Cardiac muscle cell (in vitro differentiated cells and primary cell): Measurements from ENCODE around the gene OR4N5. TPM values are rescaled to one million over a fixed set of nuclear protein-coding genes. Genes with fewer than 3 reads are reported as not detected.

Experiments
- DNase-seq, 2 donors: peaks; one replicate each; pipeline versions ENCODE4 v3.0.0 to v3.0.0-alpha.2; 2010 to 2017; ENCODE audit warnings: low read depth in 1 of 2, low spot score in 1 of 2
- H3K27ac ChIP-seq: fragments of 200-600 bp; sonication (generic); 2 replicates; pipeline ENCODE4 v1.5.1; 2016
- H3K27me3 ChIP-seq: fragments of 200-600 bp; sonication (generic); 2 replicates; pipeline ENCODE4 v1.6.0; 2016; ENCODE audit warnings: control low read depth
- H3K36me3 ChIP-seq: fragments of 200-600 bp; sonication (generic); 2 replicates; pipeline ENCODE4 v1.5.1; 2016; ENCODE audit warnings: control low read depth
- H3K4me1 ChIP-seq: fragments of 200-600 bp; sonication (generic); 2 replicates; pipeline ENCODE4 v1.8.1; 2017; ENCODE audit warnings: low read depth, mild to moderate bottlenecking, mixed run types
- H3K4me3 ChIP-seq: fragments of 200-600 bp; sonication (generic); 2 replicates; pipeline ENCODE4 v1.5.1; 2016; ENCODE audit warnings: mild to moderate bottlenecking
- H3K9me3 ChIP-seq: fragments of 200-600 bp; sonication (generic); 2 replicates; pipeline ENCODE4 v1.5.1; 2017; ENCODE audit warnings: low read depth, mild to moderate bottlenecking, control low read depth
- CTCF ChIP-seq: IDR thresholded peaks from 2 replicates; pipeline ENCODE4 v1.5.1; 2012; ENCODE audit warnings: low read depth, mild to moderate bottlenecking, low read length
- polyA plus RNA-seq: library from polyadenylated mRNA; unstranded; fragments of >200 nt; fragmentation: Nextera tagmentation; extraction: Ambion mirVana; gene quantifications from 2 replicates; pipeline ENCODE4 v1.2.1, GENCODE V29; 2016
- total RNA-seq: library from RNA; depleted of rRNA; stranded (reverse); fragments of >200 nt; gene quantifications from 2 replicates; pipeline ENCODE4 v1.2.3, GENCODE V29; 2016

Gene OR4N5
- total and polyA plus RNA-seq, 2 experiments from 2014 or later, result not detected

GRCh38 chr14:20190596-20190995 lies 52.0 kb downstream of the OR4N5 start, which contains the start of gene OR11G2:
TSS of gene OR11G2 (plus strand) at chr14:20190896. CDS start at chr14:20197438, 6,542 bp downstream.
- TF ChIP-seq CTCF, result no peak
- DNase-seq, result no peak
- Histone ChIP-seq H3K4me3 (no peak within 1 kb of the TSS), H3K27ac (no peak within 1 kb of the TSS), H3K36me3 (no peaks in the 10 kb centered on the region), H3K4me1 (no peaks in the 10 kb centered on the region), H3K27me3 (no peaks in the 10 kb centered on the region), H3K9me3 (peaks cover 2% of the 10 kb centered on the region)

- Histone ChIP-seq H3K4me1 (no peaks in the 10 kb centered on the region), H3K27ac (no peak overlapping the region), H3K9me3 (no peaks in the 10 kb centered on the region), H3K27me3 (no peaks in the 10 kb centered on the region), H3K36me3 (no peaks in the 10 kb centered on the region), H3K4me3 (no peak overlapping the region)
- TF ChIP-seq CTCF, result no peak
- DNase-seq, result no peak
These were observed 52.8 kb downstream of the OR4N5 start for GRCh38 chr14:20191396-20191795.

- H3K4me1 ChIP-seq, result no peaks in the 10 kb centered on the region
- H3K27ac ChIP-seq, result no peak overlapping the region
- no peak for TF ChIP-seq CTCF
- H3K4me3 ChIP-seq, result no peak overlapping the region
- H3K9me3 ChIP-seq, result no peaks in the 10 kb centered on the region
- no peak for DNase-seq
- no peaks in the 10 kb centered on the region for H3K27me3 ChIP-seq
- H3K36me3 ChIP-seq, result no peaks in the 10 kb centered on the region
These were observed 55.5 kb downstream of the OR4N5 start for GRCh38 chr14:20194101-20194500.

Other genes starting within 250 kb of the OR4N5 start
- not detected in 2 replicates for gene OR4K5, start 218.2 kb upstream of the OR4N5 start, total RNA-seq
- gene OR4K5, start 218.2 kb upstream of the OR4N5 start, polyA plus RNA-seq, result not detected in 2 replicates
- gene OR4K1, start 207.9 kb upstream of the OR4N5 start, total RNA-seq, result not detected in 2 replicates
- gene OR4K1, start 207.9 kb upstream of the OR4N5 start, polyA plus RNA-seq, result not detected in 2 replicates
- gene OR4K15, start 163.2 kb upstream of the OR4N5 start, total RNA-seq, result not detected in 2 replicates
- not detected in 2 replicates for gene OR4K15, start 163.2 kb upstream of the OR4N5 start, polyA plus RNA-seq
- not detected in 2 replicates for gene OR4Q2, start 136.7 kb upstream of the OR4N5 start, total RNA-seq
- gene OR4Q2, start 136.7 kb upstream of the OR4N5 start, polyA plus RNA-seq, result not detected in 2 replicates
- not detected in 2 replicates for gene OR4K14, start 119.5 kb upstream of the OR4N5 start, total RNA-seq
- not detected in 2 replicates for gene OR4K14, start 119.5 kb upstream of the OR4N5 start, polyA plus RNA-seq
- gene OR4K13, start 102.8 kb upstream of the OR4N5 start, total RNA-seq, result not detected in 2 replicates
- gene OR4K13, start 102.8 kb upstream of the OR4N5 start, polyA plus RNA-seq, result not detected in 2 replicates
- gene OR4L1, start 78.8 kb upstream of the OR4N5 start, total RNA-seq, result not detected in 2 replicates
- gene OR4L1, start 78.8 kb upstream of the OR4N5 start, polyA plus RNA-seq, result not detected in 2 replicates
- gene OR4K17, start 28.1 kb upstream of the OR4N5 start, total RNA-seq, result not detected in 2 replicates
- gene OR4K17, start 28.1 kb upstream of the OR4N5 start, polyA plus RNA-seq, result not detected in 2 replicates
- gene OR11G2, start 52.1 kb downstream of the OR4N5 start, total RNA-seq, result not detected in 2 replicates
- gene OR11G2, start 52.1 kb downstream of the OR4N5 start, polyA plus RNA-seq, result not detected in 2 replicates
- not detected in 2 replicates for gene OR11H6, start 84.9 kb downstream of the OR4N5 start, total RNA-seq
- gene OR11H6, start 84.9 kb downstream of the OR4N5 start, polyA plus RNA-seq, result not detected in 2 replicates
- gene OR11H7, start 90.2 kb downstream of the OR4N5 start, total RNA-seq, result not detected in 2 replicates
- not detected in 2 replicates for gene OR11H7, start 90.2 kb downstream of the OR4N5 start, polyA plus RNA-seq
- not detected in 2 replicates for gene OR11H4, start 100.5 kb downstream of the OR4N5 start, total RNA-seq
- gene OR11H4, start 100.5 kb downstream of the OR4N5 start, polyA plus RNA-seq, result not detected in 2 replicates
- 10.6 and 13.9 TPM in 2 replicates for gene TTC5, start 167.1 kb downstream of the OR4N5 start, total RNA-seq
- 19.4 and 25.9 TPM in 2 replicates for gene TTC5, start 167.1 kb downstream of the OR4N5 start, polyA plus RNA-seq
- 152 and 161 TPM in 2 replicates for gene CCNB1IP1, start 194.5 kb downstream of the OR4N5 start, total RNA-seq
- 63.7 and 76.9 TPM in 2 replicates for gene CCNB1IP1, start 194.5 kb downstream of the OR4N5 start, polyA plus RNA-seq
- gene PARP2, start 204.8 kb downstream of the OR4N5 start, total RNA-seq, result 20.0 and 27.0 TPM in 2 replicates
- gene PARP2, start 204.8 kb downstream of the OR4N5 start, polyA plus RNA-seq, result 61.1 and 97.9 TPM in 2 replicates